Choroid plexus epithelial cell (primary cell): ENCODE data around the gene GP1BB.

Source experiments
- DNase-seq: peaks from one replicate; pipeline ENCODE4 v3.0.0-alpha.2; 2010; ENCODE audit warnings: low read depth
- H3K4me3 ChIP-seq: 2 replicates; pipeline ENCODE4 v1.5.1; 2011; ENCODE audit warnings: low read depth, mild to moderate bottlenecking, control low read depth, low read length, moderate library complexity
- TF ChIP-seq, protein P1 (sequence below): conservative IDR thresholded peaks from 2 replicates; pipeline ENCODE4 v1.5.1; 2011; ENCODE audit warnings: low read depth, mild to moderate bottlenecking, control low read depth, inconsistent platforms, low read length, moderate library complexity

The GP1BB gene

DNA sequence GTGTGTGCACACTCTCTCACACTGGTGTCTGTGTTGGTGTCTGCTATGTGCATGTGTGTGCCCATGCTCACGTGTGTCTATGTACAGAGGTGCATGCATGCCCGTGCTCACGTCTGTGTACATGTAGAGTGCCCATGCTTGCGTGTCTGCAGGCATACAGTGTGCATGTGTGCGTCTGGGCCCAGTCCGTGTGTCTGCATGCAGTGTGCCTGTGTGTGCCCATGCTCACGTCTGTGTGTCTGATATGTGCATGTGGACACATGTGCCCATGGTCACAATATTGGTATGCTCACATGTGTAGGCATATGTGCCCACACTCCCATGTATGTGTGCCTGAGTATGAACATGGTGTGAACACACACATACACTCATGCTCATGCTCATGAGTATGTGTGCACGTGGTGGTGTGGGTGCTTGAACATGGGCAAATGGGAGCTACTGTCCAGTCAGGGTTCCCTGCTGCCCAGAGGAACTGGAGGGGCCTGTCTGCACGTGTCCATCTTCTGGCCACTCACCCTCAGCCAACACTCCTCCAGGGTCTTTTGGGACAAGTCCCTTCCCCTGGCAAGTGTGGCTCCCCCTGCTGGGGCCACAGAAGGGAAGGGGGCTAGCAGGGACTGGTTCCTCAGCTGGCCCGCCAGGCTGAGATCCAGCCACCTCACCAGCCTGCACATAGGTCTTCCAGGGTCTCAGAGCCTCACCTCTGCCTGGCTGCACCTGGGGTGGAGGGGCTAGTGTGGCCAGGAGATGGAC, 29.9 kb downstream of the GP1BB start:
- TF ChIP-seq, protein P1, sequence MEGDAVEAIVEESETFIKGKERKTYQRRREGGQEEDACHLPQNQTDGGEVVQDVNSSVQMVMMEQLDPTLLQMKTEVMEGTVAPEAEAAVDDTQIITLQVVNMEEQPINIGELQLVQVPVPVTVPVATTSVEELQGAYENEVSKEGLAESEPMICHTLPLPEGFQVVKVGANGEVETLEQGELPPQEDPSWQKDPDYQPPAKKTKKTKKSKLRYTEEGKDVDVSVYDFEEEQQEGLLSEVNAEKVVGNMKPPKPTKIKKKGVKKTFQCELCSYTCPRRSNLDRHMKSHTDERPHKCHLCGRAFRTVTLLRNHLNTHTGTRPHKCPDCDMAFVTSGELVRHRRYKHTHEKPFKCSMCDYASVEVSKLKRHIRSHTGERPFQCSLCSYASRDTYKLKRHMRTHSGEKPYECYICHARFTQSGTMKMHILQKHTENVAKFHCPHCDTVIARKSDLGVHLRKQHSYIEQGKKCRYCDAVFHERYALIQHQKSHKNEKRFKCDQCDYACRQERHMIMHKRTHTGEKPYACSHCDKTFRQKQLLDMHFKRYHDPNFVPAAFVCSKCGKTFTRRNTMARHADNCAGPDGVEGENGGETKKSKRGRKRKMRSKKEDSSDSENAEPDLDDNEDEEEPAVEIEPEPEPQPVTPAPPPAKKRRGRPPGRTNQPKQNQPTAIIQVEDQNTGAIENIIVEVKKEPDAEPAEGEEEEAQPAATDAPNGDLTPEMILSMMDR: peak; percentile 15
- no peak for DNase-seq
- H3K4me3 ChIP-seq: no peak overlapping the region

DNA sequence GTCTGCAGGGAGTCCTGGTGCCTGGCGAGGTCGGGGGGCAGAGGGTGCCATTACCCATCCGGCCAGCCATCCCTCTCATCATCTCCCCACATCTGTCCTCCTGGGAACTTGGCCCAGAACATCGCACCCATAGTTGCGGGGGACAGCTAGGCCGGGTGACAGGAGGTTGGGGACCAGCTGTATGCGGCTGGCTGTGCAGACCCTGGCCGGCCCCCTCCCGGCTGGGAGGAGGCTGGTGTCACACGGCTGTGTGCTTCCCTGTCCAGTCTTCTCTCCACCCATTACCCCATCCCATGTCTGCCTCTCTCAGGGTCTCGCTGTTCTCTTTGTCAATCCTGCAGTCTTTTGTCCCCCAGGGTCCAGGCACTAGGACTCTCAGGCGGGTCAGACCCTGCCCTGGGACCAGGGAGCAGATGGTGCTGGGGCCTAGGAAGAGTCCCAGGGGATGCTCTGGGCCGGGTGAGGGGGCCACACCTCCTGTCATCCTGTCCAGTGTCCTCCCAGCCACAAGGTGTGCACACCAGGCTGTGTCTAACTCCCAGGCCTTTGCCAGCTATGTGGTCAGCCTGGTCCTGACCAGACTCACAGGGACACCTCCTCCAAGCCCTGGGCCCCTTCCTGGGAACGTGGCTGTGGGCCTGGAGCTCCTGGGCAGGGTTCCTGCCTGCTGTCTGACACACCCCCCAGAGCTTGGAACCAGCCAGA, 30.8 kb downstream of the GP1BB start:
- H3K4me3 ChIP-seq: no peak overlapping the region
- no peak for DNase-seq
- TF ChIP-seq, protein P1: no peak

DNA sequence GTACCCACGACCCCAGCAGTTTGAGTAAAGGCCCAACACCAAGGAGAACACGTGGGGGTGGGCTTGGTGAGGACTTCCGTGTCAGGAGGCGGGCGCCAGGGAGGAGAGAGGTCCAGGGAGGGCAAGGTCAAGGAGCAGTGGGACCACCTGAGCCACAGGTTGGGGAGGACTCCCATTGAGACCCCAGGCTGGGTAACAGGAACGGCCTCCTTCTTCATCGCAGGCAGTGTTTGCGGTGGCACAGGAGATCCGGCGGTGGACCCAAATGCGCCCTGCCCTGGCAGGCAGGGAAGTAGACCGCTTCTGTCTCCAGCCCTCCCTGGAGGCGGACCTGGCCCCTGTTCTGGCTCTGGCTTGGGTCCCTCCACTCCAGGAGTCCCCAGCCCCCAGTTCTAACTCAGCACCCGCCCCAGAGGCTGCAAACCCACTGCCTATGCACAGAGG, 31.4 kb downstream of the GP1BB start:
- DNase-seq: no peak
- TF ChIP-seq, protein P1: no peak
- H3K4me3 ChIP-seq: no peak overlapping the region

DNA sequence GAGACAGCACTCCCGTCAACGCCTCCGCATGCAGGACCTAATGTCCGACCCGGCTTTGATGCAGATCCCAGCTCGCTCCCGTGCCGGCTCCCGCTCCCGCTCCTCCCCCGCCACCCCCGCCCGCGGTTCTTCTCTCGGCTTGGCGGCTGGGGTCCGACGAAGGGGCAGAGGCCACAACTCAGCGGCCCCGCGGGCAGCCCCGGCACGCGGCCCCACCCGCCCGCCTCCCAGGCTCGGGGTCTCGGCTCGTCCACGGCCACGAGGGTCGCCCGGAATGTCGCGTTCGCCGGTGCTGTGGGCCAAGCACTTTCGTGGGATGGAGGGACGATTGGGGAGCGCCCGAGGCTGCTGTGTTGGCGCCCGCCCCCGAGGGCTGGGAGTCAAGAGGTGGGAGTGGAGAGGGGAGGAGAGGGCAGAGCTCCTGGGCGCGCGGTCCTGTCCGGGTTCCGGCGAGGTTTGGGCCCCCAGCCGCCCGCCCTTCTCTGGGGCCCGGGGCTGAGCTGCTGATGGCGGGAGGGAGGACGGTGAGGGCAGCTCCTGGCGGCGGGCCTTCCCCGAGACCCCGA, 31.9 kb downstream of the GP1BB start:
- H3K4me3 ChIP-seq: no peak overlapping the region
- no peak for DNase-seq
- TF ChIP-seq, protein P1: no peak

DNA sequence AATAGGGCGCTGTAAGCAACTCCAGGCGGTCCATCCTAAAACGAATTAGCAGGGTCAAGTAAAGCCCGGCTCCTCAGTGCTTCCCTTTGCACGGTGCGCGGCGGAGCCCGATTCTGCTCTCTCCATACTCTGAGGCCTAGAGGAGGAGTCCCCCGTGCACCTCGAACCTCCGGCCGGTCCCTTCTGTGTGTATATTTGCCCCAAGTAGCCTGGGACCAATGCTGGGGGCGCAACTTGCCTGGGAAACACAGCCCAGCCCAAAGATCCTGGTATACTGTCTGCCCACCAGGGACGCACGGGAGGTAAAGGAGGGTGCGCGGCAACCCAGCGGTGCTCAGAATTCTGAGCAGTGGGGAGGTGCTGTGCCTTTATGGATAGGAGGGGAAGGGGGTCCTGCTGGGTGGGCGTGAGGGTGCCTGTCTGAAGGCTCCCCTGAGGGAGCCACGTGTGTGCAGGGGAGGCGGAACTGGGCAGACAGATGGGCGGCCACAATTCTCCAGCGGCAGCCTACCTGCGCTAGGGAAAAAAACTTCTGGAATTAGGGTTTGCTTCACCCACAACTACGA, 32.5 kb downstream of the GP1BB start:
- no peak overlapping the region for H3K4me3 ChIP-seq
- TF ChIP-seq, protein P1: no peak
- no peak for DNase-seq

DNA sequence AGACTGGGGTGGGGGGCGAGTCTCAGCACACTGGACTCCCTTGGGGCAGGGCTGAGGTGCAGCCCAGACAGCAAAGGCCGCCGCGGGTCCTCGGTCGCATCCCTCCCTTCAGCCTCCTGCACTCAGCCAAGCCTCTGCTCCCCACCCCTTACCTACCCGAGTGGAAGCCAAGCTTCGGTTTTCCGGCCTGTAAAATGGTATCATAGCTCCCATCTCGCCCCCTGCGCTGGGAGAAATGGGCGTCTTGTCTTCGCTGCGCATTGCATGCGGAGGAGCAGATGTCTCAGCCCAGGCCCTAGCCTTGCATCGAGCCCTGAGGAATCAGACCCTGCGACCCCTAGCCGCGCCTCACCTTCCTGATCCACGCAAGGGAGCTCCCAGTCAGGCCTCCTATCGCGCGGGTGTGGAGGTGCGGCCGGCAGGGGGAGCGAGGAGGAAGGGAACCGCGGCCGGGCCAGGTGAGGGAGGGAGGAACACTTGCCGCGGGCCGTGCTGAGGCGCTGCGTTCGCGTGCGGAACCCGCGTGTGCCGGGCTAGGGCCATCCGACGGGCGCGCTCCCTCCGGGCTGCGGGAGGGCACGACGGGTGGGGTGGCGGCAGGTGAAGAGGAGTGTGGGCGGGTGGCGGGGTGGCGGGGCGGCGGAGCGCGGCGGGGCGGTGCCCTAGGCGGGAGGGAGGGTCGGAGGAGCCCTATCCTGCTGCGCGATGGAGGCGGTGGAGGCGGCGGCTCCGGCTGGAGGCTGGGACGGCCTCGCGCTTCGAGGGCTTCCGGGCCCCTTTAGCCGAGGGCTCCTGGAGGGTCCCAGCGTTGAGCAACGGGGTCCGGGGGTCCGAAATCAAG, 33.2 kb downstream of the GP1BB start:
- peak; percentile 19 for DNase-seq
- no peak overlapping the region for H3K4me3 ChIP-seq
- TF ChIP-seq, protein P1: peak; percentile 53
